HG03565 (cell line): ENCODE data around the gene CUX1.
"Not testable (repeated sequence)": the region's sequence is repeated elsewhere in the genome, so short reads cannot be mapped to it uniquely, and the experiment has no call there.

Experiments
- ATAC-seq: cut with Tn5 transposase; IDR thresholded peaks from one replicate; pipeline ENCODE4 v1.9.1; 2021; ENCODE audit warnings: mild to moderate bottlenecking, moderate library complexity; ENCODE audit not compliant: unreplicated experiment

CUX1 gene

DNA sequence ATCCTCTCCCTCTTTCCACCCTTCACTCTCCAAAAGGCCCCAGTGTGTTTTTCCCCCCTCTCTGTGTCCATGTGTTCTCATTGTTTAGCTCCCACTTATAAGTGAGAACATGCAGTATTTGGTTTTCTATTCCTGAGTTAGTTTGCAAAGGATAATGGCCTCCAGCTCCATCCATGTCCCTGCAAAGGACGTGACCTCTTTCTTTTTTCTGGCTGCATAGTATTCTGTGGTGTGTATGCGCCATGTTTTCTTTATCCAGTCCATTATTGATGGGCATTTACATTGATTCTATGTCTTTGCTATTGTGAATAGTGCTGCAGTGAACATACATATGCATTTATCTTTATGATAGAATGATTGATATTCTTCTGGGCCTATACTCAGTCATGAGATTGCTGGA lies 31.9 kb downstream of the CUX1 start:
- ATAC-seq, result not testable (repeated sequence)

- not testable (repeated sequence) for ATAC-seq
Measured at GRCh38 chr7:101852364-101852763, 34.9 kb downstream of the CUX1 start.

DNA sequence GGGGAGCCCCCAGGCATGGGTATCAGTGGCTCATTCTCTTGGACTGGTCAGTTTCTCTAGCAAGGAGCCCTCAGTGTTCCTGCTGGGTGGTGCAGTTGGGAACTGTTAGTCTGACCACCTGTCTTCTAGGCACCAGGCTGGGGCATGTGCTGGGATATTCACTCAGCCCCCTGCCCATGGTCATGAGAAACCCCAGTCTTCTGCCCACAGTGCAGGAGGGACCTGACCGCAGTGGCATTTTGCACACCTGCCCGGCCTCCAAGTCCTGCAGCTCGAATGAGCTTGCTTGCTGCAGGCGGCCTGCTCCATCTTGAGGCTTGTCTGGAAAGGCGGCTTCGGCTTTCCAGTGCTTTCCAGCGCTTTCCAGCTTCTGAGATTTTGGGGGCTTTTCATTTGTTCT lies 36.3 kb downstream of the CUX1 start:
- no peak for ATAC-seq

GRCh38 chr7:101854084-101854865 lies 36.8 kb downstream of the CUX1 start:
- no peak for ATAC-seq

GRCh38 chr7:101856473-101857357 lies 39.3 kb downstream of the CUX1 start:
- peak; percentile 85 for ATAC-seq

- peak; percentile 22 for ATAC-seq
Measured at GRCh38 chr7:101857358-101857811, 40.0 kb downstream of the CUX1 start.

GRCh38 chr7:101858437-101859385 lies 41.3 kb downstream of the CUX1 start:
- ATAC-seq, result no peak

- ATAC-seq, result no peak
Measured at GRCh38 chr7:101859411-101860106, 42.1 kb downstream of the CUX1 start.

DNA sequence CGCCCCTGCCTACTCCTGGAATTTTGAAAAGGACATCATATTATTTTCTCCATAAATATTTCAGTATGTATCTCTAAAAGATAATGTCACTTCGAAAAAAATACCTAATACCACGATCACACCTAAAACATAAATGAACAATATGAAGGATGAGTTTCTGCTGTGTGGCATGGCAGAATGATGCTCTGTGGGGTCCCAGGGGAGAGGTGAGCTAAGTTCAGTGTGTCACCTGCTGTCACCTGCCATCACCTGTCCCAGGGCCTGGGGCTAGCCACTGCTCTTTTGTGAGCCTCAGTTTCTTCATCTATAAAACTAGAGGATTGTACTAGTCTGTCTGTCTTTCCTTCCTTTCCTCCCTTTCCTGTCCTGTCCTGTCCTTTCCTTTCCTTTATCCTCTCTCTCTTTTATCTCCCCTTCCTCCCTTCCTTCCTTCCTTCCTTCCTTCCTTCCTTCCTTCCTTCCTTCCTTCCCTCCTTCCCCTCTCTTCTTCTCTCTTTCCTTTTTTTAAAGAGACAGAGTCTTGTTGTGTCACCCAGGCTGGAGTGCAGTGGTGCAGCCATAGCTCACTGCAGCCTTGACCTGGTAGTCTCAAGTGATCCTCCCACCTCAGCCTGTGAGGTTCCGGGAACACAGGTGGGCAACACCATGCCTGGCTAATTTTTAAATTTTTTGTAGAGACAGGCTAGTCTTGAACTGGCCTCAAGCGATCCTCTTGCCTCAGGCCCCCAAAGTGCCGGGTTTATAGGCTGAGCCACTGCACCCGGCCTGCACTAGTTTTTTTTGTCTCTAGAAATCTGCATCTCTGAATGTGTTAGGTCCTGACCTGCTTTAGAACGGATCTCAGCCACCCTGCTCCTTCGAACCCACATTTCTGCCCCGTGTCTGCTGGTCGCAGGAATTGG lies 43.1 kb downstream of the CUX1 start:
- ATAC-seq, result no peak

DNA sequence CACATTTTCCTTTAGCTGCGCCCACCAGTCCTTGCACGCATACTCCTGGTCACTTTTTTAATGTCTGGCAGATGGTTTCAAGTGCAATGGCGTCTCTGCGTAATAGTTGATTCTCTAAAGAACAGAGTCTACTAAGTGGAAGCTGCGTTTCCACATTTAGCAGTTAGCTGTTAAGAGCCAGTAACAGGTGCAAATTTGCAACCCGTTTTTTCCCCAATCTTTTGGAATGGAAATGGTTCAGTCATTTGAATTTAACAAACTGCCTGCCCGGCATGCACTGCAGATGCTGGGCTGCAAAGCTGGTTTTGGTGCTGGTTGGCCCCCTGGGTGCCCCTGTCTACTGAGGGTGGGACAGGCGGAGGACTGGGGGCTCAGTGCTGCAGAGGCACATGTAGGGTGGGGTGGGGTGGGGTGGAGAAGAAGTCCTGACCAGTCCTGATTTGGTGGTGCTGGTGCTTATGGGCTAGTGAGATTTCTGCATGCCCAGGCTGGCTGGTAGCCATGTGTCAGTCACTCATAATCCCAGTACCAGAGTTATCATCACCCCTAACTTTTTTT lies 43.9 kb downstream of the CUX1 start:
- no peak for ATAC-seq

DNA sequence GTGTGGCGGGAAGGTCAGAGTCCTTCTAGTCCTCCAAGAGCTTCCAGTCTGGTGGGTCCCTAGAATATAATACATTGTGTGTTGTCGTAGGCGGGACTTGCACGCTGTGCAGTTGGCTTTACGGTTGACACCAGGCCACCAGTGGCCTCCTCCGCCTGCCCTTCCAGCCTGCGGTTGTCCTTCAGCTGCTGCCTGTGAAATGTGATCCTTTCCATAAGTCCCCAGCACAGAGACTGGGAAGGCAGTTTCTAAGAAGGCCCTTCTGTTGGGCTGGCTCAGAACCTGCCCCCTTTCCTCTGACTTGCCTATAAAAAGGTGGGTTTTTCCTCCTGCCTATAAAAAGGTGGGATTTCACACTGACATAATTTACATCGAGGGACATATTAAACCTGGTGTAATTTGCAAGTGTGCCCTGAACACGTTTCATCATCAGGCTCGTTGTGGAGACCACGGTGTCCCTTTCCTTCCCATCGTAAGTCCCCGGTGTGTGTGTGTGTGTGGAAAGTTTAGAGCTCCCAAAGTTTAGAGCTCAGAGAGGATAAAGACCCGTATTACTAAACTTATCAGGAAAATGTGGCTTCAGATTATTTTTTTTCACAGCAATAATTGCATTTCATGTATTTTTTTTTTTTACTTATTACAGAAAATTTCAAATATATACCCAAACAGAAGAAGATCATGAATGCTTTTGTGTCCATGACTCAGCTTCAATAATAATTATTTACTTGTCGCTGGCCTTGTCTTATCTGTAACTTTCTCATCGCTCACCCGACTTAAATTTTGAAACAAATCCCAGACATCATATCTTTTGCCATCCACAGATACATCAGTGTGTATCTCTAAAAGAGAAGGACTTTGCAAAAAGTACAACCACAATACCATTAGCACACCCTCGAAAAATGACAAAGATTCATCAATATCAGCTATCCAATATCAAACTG lies 45.1 kb downstream of the CUX1 start:
- no peak for ATAC-seq

DNA sequence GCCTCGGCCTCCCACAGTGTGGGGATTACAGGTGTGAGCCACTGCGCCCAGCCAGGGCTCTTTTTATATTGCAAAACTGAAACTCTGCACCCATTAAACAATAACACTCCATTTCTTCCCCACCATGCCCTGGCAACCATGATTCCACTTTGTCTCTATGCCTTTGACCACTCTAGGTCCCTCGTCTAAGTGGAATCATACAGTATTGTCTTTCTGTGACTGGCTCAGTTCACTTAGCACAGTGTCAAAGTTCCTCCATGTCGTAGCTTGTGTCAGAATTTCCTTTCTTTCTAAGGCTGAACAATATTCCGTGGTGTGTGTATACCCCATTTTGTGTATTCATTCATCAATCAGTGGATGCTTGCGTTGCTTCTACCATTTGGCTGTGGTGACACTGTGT lies 46.2 kb downstream of the CUX1 start:
- ATAC-seq, result no peak

GRCh38 chr7:101864039-101864438 lies 46.6 kb downstream of the CUX1 start:
- ATAC-seq, result no peak

- no peak for ATAC-seq
Measured at GRCh38 chr7:101865031-101865430, 47.6 kb downstream of the CUX1 start.

DNA sequence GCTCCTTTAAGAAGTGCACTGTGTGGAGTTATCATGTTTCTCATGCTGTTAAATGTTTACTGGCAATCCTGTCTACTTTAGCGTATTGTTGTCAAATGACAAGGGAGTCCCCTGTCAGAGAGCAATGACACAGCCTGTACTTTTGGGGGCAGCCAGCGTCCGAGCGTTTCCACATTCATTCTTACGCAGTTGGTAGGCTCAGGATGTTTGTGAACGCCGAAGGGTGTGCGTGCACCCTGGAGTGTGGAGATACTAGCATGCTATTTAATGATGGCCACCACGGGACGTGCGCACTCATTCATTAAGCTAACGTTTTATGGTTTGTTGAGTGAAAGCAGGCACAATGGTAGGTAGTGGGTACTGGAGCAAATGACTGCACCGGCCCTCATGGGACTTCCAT lies 48.0 kb downstream of the CUX1 start:
- ATAC-seq, result no peak

- no peak for ATAC-seq
Measured at GRCh38 chr7:101866328-101866727, 48.9 kb downstream of the CUX1 start.

GRCh38 chr7:101867265-101867664 lies 49.8 kb downstream of the CUX1 start:
- no peak for ATAC-seq

- not testable (repeated sequence) for ATAC-seq
Measured at GRCh38 chr7:101867681-101868080, 50.3 kb downstream of the CUX1 start.
